Brain microvascular endothelial cell (primary cell): ENCODE results near the gene GRAMD1B.

Experiments
- DNase-seq: peaks from one replicate; pipeline ENCODE4 v3.0.0-alpha.2; 2020
- H3K27ac ChIP-seq: fragments of 250-450 bp; sonication (Bioruptor Pico); 2 replicates; pipeline ENCODE4 v1.5.1; 2020; ENCODE audit warnings: mild to moderate bottlenecking, moderate library complexity
- H3K27me3 ChIP-seq: fragments of 250-450 bp; sonication (Bioruptor Pico); replicated peaks from 2 replicates; pipeline ENCODE4 v1.5.1; 2020; ENCODE audit warnings: mild to moderate bottlenecking
- H3K36me3 ChIP-seq: fragments of 250-450 bp; sonication (Bioruptor Pico); replicated peaks from 2 replicates; pipeline ENCODE4 v1.5.1; 2020; ENCODE audit warnings: mild to moderate bottlenecking
- H3K4me3 ChIP-seq: 2 replicates; pipeline ENCODE4 v1.5.1; 2011; ENCODE audit warnings: low read depth, mild to moderate bottlenecking, control low read depth, low read length, moderate library complexity
- in situ Hi-C: cut with HindIII; loops from 2 replicates; pipeline ENCODE4 v1.10.0; 2017; ENCODE audit warnings: low sequenced_read_pairs, low pct_ligation_motif_present
- TF ChIP-seq, protein P1 (sequence below): IDR thresholded peaks from 2 replicates; pipeline ENCODE4 v1.5.1; 2011; ENCODE audit warnings: low read depth, mild to moderate bottlenecking, moderate library complexity, low read length, control low read depth, inconsistent platforms; ENCODE audit errors: missing control alignments

The GRAMD1B gene

DNA sequence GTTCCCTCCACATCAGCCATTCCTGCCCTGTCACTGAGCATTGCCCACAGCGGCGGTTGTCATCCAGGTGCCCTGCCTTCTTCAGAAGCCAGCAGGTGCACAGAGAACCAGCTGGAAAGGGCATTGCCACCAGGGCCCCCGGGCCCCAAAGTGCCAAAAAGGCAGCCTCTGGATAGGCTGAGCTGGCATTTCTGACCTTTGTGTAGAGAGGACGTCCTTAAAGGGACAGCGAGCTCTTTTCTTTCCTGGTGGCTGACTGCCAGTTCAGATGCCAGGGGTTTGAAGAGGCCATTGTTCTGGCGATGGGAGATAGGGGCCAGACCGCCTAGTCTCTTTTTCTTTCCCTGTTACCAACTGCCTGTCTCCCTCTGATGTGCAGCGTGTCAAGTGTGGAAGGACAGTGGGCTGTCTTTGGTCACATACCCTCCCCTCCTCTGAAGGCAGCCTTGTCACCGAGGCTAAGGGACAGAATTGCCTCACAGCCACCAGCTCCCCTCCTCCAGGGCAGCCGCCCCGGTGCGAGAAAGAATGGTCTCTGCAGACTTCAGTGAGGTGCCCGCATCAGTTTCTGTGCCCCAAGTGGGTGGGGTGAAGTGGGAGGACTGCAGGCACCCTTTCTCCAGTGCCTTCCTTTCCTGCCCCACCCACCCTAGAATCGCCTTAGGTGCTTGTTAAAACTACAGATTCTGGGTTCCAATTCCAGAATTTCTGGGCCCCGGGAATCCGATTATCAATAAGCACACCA lies 114.7 kb downstream of the GRAMD1B start:
- TF ChIP-seq, protein P1, sequence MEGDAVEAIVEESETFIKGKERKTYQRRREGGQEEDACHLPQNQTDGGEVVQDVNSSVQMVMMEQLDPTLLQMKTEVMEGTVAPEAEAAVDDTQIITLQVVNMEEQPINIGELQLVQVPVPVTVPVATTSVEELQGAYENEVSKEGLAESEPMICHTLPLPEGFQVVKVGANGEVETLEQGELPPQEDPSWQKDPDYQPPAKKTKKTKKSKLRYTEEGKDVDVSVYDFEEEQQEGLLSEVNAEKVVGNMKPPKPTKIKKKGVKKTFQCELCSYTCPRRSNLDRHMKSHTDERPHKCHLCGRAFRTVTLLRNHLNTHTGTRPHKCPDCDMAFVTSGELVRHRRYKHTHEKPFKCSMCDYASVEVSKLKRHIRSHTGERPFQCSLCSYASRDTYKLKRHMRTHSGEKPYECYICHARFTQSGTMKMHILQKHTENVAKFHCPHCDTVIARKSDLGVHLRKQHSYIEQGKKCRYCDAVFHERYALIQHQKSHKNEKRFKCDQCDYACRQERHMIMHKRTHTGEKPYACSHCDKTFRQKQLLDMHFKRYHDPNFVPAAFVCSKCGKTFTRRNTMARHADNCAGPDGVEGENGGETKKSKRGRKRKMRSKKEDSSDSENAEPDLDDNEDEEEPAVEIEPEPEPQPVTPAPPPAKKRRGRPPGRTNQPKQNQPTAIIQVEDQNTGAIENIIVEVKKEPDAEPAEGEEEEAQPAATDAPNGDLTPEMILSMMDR: no peak
- no peak overlapping the region for H3K4me3 ChIP-seq
- no peaks in the 10 kb centered on the region for H3K27me3 ChIP-seq
- in situ Hi-C loops: no loop called here
- no peaks in the 10 kb centered on the region for H3K36me3 ChIP-seq
- no peak overlapping the region for H3K27ac ChIP-seq
- no peak for DNase-seq

DNA sequence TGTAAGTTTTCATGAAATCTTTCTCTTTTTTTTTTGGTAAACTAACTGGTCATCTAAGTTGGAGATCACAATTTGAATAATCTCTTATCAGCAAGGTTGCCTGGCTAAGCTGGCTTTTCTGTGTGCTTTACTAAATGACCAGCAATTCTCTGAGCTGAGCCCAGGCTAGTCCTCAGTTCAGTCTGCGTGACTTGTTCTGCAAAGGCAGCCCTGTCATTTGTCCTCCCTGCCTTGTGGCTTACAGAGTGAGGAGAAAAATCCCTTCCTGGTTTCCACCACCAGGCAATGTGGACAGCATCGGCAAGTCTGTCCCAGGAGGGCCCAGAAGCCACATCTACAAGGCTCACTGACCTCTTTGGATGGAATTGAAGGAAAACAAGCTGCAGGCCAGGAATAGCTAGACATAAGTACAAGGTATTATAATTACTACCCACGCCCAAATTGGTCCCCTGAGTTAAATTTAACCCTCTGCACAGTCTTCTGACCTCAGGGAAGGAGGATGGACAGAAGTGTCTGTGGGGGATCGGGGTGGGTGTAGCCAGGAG lies 115.7 kb downstream of the GRAMD1B start:
- Histone ChIP-seq H3K4me3 (no peak overlapping the region), H3K36me3 (no peaks in the 10 kb centered on the region), H3K27me3 (no peaks in the 10 kb centered on the region), H3K27ac (no peak overlapping the region)
- no peak for DNase-seq
- TF ChIP-seq, protein P1: no peak
- in situ Hi-C loops: no loop called here

DNA sequence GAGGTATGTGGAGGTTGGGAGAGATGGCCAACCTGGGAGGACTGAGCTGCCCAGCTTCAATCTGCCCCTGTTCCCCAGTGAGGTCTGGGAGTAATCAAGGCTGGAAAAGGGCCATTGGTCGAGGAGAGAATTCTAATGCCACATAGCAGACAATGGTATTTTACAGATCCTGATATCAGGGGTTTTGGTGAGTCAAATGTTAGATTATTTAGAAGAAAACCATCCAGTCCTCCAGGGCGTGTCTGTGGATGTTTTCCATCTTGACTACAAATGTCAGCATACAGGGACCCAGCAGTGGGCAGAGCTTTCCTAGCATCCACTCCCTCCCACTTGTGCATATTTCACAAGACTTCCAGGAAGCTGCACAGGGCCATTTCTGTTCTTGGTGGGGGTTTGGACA lies 116.4 kb downstream of the GRAMD1B start:
- Histone ChIP-seq H3K27me3 (no peaks in the 10 kb centered on the region), H3K27ac (no peak overlapping the region), H3K36me3 (no peaks in the 10 kb centered on the region), H3K4me3 (no peak overlapping the region)
- TF ChIP-seq, protein P1: no peak
- DNase-seq: peak; percentile 27
- in situ Hi-C loops: no loop called here

DNA sequence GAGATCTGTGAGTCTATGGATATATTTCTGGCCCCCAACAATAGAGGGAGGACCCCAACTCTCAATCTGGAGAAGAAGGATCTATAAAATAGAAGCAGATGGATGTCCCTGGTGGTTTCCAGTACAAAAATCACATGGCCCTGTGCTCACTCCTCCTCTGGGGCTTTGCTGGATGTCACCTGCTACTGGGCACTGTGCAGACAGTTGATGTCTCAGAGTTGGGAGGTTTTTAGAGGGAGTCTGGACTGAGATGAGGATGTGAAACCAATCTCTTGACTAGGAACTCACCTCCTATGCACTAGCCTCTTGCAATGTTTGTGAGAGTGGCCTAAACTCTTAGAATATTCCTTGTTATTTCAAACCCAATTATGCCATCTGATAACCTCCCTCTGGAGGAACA lies 117.1 kb downstream of the GRAMD1B start:
- no peak for DNase-seq
- in situ Hi-C loops: no loop called here
- Histone ChIP-seq H3K27ac (no peak overlapping the region), H3K36me3 (no peaks in the 10 kb centered on the region), H3K4me3 (no peak overlapping the region), H3K27me3 (no peaks in the 10 kb centered on the region)
- TF ChIP-seq, protein P1: no peak

DNA sequence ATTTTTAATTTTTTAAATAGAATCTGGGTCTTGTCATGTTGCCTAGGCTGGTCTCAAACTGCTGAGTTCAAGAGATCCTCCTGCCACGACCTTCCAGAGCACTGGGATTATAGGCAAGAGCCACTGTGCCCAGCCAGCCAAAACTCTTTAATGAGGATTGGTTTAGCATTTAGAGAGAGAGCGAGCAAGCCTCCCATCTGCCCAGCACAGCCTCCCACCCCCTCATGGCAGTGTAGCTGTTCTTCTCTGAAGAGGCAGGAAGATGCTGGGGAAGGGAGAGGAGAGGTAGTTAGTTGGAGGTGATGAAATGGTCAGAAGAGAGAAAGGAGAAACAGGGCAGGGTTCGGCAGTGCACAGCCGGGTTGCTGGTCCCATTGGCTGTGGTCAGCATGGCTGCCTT lies 118.7 kb downstream of the GRAMD1B start:
- in situ Hi-C loops: no loop called here
- H3K4me3 ChIP-seq: no peak overlapping the region
- DNase-seq: no peak
- H3K27ac ChIP-seq: no peak overlapping the region
- no peaks in the 10 kb centered on the region for H3K36me3 ChIP-seq
- no peaks in the 10 kb centered on the region for H3K27me3 ChIP-seq
- TF ChIP-seq, protein P1: no peak
